LNCAP (cell line): ENCODE results near the gene SHISA2.

Source experiments
- CTCF ChIP-seq: fragments of 450-650 bp; IDR thresholded peaks from 2 replicates; pipeline ENCODE4 v1.5.1; 2017; ENCODE audit warnings: mild to moderate bottlenecking

SHISA2 gene

GRCh38 chr13:26052337-26052736, 521 bp upstream of the SHISA2 start:
- no peak for TF ChIP-seq CTCF

GRCh38 chr13:26051231-26051656, 572 bp downstream of the SHISA2 start:
- TF ChIP-seq CTCF, result no peak

- no peak for TF ChIP-seq CTCF
Observed at GRCh38 chr13:26050568-26051230, 1.1 kb downstream of the SHISA2 start.

- no peak for TF ChIP-seq CTCF
Observed at GRCh38 chr13:26048741-26049140, 3.1 kb downstream of the SHISA2 start.

GRCh38 chr13:26047040-26047439, 4.8 kb downstream of the SHISA2 start:
- TF ChIP-seq CTCF, result no peak

GRCh38 chr13:26046639-26047038, 5.2 kb downstream of the SHISA2 start:
- no peak for TF ChIP-seq CTCF

- no peak for TF ChIP-seq CTCF
Observed at GRCh38 chr13:26045142-26045541, 6.7 kb downstream of the SHISA2 start.

- TF ChIP-seq CTCF, result no peak
Observed at GRCh38 chr13:26042785-26043184, 9.0 kb downstream of the SHISA2 start.
